ENCODE data around the gene CASTOR1.

The CASTOR1 gene

DNA sequence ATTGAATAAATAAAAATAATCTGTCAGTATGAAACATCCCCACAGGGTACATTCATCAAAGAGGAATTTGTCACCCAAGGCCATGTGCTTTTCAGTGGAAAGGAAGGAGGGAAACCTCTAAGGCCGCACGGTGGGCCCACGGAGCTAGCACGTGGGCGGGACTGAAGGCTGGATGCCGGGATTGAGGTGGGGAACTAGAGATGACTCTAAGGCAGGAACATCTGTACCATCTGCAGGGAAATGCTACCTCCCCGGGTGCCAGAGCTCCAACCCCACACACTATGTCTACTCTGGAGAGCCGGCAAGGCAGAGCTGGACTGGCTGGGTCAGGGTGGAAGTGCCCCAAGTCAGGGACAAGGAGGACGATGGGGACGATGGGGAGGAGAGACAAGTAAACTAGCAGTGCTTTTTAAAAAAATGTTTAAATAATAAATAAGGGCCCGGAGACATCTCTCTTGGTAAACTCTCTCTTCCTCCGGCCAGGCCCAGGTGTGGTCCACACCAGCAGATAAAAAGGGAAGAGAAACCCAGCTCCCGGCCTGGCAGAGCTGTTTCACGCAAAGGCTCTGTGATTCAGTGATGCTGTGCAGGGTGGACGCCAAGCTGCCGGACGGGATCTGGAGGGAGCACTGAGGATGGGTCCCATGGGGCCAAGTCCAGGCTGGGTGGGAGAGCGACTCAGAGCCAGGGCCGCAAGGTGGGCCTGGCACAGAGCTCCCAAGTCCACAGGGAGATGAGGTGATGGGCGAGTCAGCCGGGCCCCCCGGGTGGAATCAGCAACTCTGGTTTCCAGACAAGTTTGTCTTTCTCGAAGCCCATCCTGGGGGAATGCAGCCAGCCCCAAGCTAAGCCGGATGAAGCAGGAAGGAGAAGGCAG lies 48.5 kb downstream of the CASTOR1 start:
- H3K36me3 ChIP-seq (ENCODE audit: insufficient read depth, low read length): peaks cover 10% of the 10 kb centered on the region; the same call in 1 of the 2 replicates
- WGBS: 88% methylated on average over 24 of the region's 24 CpGs
- no peak overlapping the region for H3K27ac ChIP-seq (ENCODE audit: low read depth, low read length)
- peaks cover 23% of the 10 kb centered on the region for H3K4me1 ChIP-seq (ENCODE audit: insufficient read depth, low read length)
- no peaks in the 10 kb centered on the region; the same call in 1 of the 2 replicates for H3K27me3 ChIP-seq (ENCODE audit: insufficient read depth, low read length)
- no peak overlapping the region for H3K4me3 ChIP-seq (ENCODE audit: low read length)
- no peak overlapping the region for H3K9ac ChIP-seq (ENCODE audit: low read depth, low read length)
- H3K9me3 ChIP-seq (ENCODE audit: insufficient read depth, low read depth, low read length): no peaks in the 10 kb centered on the region

DNA sequence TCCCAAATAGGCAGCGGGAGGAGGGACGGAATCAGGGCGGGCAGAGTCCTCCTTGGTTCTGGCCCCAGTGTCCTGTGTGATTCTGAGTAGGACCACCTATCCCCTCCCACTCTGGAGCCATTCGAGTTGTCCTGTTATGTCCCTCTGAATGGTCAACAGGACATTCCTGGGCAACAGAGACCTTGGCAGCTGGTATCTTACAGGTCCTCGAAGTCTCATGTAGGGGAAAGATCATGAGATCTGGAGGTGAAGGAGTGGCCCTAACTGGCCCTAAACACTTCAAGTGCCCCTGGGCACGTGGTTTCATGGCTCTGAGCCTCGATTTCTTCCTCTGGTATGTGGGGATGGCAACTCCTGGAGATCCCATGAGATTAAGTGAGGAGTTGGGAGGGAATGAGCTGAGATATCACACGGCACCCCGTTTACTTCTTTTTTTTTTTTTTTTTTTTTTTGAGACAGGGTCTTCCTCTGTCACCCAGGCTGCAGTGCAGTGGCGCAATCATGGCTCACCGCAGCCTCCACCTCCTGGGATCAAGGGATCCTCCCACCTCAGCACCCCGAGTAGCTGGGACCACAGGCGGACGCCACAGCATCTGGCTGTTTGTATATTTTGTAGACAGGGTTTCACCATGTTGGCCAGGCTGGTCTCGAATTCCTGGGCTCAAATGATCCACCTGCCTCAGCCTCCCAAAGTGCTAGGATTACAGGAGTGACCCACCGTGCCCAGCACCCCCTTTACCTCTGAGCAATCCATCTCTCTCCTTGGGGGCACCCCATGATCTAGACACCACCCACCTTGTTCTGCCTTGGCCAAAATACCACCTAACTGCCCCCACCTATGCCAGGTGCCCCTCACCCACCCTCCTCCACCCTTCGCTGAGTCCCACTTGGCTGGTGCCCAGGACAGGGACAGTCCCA lies 49.6 kb downstream of the CASTOR1 start:
- Histone ChIP-seq H3K4me3 (ENCODE audit: low read length) (no peak overlapping the region), H3K4me1 (ENCODE audit: insufficient read depth, low read length) (peaks cover 26% of the 10 kb centered on the region), H3K27ac (ENCODE audit: low read depth, low read length) (no peak overlapping the region), H3K9ac (ENCODE audit: low read depth, low read length) (no peak overlapping the region), H3K9me3 (ENCODE audit: insufficient read depth, low read depth, low read length) (no peaks in the 10 kb centered on the region), H3K36me3 (ENCODE audit: insufficient read depth, low read length) (peaks cover 10% of the 10 kb centered on the region; the same call in 1 of the 2 replicates), H3K27me3 (ENCODE audit: insufficient read depth, low read length) (no peaks in the 10 kb centered on the region)
- WGBS: 92% methylated on average over 15 of the region's 17 CpGs

DNA sequence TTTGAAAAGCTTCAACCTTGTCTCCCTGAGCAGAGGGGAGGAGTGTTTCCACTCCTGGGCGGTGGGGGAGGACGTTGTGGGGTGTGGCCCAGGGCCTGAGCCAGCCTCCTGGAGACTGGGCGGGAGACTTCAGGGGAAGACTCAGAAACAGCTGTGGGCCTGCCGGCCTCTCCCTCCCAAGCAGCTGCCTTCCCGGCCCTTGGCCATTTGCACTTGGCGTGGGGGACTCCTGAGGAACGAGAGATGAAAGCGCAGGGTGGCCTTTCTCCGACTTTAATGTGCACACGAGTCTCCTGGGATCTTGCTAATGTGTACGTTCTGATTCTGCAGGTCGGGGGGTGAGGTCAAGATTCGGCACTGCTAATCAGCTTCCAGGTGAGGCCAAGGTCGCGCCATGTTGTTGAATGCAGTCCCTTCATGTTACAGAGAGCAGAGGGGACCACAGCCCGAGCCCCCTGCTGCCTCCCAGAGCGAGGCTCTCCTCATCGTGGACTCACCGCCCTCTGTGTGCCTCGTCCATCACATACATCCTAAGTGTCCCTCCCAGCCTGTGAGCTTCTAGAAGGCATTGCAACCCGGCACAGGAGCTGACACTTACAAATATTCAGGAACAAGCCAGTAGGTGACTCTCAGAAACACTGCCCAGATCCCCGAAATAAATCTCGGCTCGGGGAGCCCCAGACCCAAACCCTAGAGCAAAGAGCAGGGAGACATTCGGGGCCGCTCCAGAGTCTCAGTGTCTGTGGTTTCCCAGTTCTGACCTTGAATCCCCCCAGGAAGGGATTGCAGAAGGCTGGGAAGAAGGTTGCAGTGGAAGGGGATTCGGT lies 50.4 kb downstream of the CASTOR1 start:
- peaks cover 29% of the 10 kb centered on the region for H3K4me1 ChIP-seq (ENCODE audit: insufficient read depth, low read length)
- H3K27ac ChIP-seq (ENCODE audit: low read depth, low read length): no peak overlapping the region
- no peak overlapping the region for H3K4me3 ChIP-seq (ENCODE audit: low read length)
- H3K9me3 ChIP-seq (ENCODE audit: insufficient read depth, low read depth, low read length): no peaks in the 10 kb centered on the region
- H3K9ac ChIP-seq (ENCODE audit: low read depth, low read length): no peak overlapping the region
- peaks cover 8% of the 10 kb centered on the region; the same call in 1 of the 2 replicates for H3K36me3 ChIP-seq (ENCODE audit: insufficient read depth, low read length)
- H3K27me3 ChIP-seq (ENCODE audit: insufficient read depth, low read length): no peaks in the 10 kb centered on the region
- WGBS: 61% methylated on average over 27 of the region's 27 CpGs

DNA sequence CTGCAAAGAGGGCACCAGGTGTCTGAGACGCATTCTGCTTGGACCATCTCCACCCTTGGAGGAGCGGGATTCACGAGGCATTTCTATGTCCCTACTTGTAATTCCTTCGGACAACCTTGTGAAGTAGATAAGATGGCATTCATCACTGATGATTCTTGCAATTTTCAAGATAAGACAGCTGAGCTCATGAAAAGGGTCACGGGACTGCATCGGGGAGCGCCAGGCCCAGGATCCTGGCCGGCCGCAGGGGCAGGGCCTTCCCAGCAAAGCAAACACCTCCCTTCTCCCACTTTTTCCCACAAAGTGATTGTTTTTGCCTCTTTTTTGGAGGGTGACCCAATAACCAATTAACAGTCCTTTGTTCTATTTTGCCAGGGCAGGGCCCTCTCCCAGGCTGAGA lies 51.2 kb downstream of the CASTOR1 start:
- Histone ChIP-seq H3K9ac (ENCODE audit: low read depth, low read length) (no peak overlapping the region), H3K27me3 (ENCODE audit: insufficient read depth, low read length) (no peaks in the 10 kb centered on the region), H3K36me3 (ENCODE audit: insufficient read depth, low read length) (peaks cover under 1% of the 10 kb centered on the region; the same call in 1 of the 2 replicates), H3K27ac (ENCODE audit: low read depth, low read length) (no peak overlapping the region), H3K4me1 (ENCODE audit: insufficient read depth, low read length) (peaks cover 29% of the 10 kb centered on the region), H3K9me3 (ENCODE audit: insufficient read depth, low read depth, low read length) (no peaks in the 10 kb centered on the region), H3K4me3 (ENCODE audit: low read length) (no peak overlapping the region)
- WGBS: 92% methylated on average over 9 of the region's 9 CpGs

DNA sequence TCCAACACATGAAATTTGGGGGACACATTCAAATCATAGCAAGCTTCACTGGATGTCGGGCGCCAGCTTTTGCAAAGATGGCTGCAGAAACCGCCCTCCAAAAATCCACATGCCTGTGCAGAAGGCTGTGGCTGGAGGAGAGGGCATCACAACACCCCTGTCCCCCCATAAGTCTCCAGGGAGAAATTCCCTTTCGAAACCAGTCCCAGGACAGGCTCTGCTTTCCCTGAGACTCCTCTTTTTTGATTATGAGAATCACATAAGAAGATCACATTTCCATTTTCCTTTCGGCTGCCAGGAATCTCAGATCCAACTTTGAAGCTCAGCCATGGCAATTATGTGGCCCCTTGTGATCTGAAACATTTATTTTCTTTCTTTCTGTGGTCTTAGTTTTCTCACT lies 52.4 kb downstream of the CASTOR1 start:
- WGBS: 93% methylated on average over 5 of the region's 5 CpGs
- Histone ChIP-seq H3K9me3 (ENCODE audit: insufficient read depth, low read depth, low read length) (no peaks in the 10 kb centered on the region), H3K4me1 (ENCODE audit: insufficient read depth, low read length) (peaks cover 34% of the 10 kb centered on the region), H3K9ac (ENCODE audit: low read depth, low read length) (no peak overlapping the region), H3K27ac (ENCODE audit: low read depth, low read length) (no peak overlapping the region), H3K36me3 (ENCODE audit: insufficient read depth, low read length) (no peaks in the 10 kb centered on the region), H3K27me3 (ENCODE audit: insufficient read depth, low read length) (no peaks in the 10 kb centered on the region), H3K4me3 (ENCODE audit: low read length) (no peak overlapping the region)

DNA sequence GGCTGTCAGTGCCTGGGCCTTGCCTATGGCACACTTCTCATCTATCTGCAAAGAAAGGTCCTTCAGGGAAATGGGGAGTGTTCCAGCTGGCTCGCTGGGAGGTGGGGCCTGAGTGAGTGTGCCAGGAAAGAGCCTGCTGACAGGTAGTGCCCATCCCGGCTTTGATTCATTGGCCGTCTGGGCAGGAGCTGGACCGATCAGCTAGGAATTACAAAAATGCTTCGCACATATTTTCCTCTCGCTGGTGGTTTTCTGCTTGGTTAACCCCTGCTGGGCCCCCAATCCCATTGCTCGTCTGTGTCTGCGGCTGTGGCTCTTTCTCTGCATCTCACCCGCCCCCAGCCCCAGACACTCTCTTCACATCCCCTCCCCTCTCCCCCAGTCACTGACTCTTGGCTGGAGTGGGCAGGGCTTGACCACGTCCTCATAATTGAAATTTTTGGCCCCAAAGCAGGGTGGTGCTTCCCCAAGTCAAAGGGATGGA lies 53.6 kb downstream of the CASTOR1 start:
- H3K9ac ChIP-seq (ENCODE audit: low read depth, low read length): no peak overlapping the region
- no peak overlapping the region for H3K27ac ChIP-seq (ENCODE audit: low read depth, low read length)
- H3K27me3 ChIP-seq (ENCODE audit: insufficient read depth, low read length): no peaks in the 10 kb centered on the region
- H3K4me3 ChIP-seq (ENCODE audit: low read length): no peak overlapping the region
- peaks cover 34% of the 10 kb centered on the region for H3K4me1 ChIP-seq (ENCODE audit: insufficient read depth, low read length)
- no peaks in the 10 kb centered on the region for H3K9me3 ChIP-seq (ENCODE audit: insufficient read depth, low read depth, low read length)
- H3K36me3 ChIP-seq (ENCODE audit: insufficient read depth, low read length): no peaks in the 10 kb centered on the region
- WGBS: 31% methylated on average over 10 of the region's 10 CpGs
